DND-41 (cell line): Measurements from ENCODE around the gene WIPF3.

ENCODE experiments used
- ATAC-seq: fragments of 200-7000 bp; cut with Tn5 transposase; 3 replicates; pipeline ENCODE4 v1.9.1; 2021; ENCODE audit warnings: low read depth; ENCODE audit not compliant: insufficient read depth
- DNase-seq: peaks from one replicate; pipeline ENCODE4 v3.0.0-alpha.2; 2020
- H2AFZ ChIP-seq: 2 replicates; pipeline ENCODE4 v1.6.0; 2012; ENCODE audit warnings: low read depth, low read length
- H3K27ac ChIP-seq: 2 replicates; pipeline ENCODE4 v1.5.1; 2012; ENCODE audit warnings: low read length, inconsistent platforms
- H3K27me3 ChIP-seq: fragments of 200-600 bp; sonication (generic); 2 replicates; pipeline ENCODE4 v1.6.0; 2012; ENCODE audit warnings: low read length, mild to moderate bottlenecking, inconsistent platforms; ENCODE audit not compliant: insufficient read depth, poor library complexity
- H3K36me3 ChIP-seq: 2 replicates; pipeline ENCODE4 v1.5.1; 2012; ENCODE audit warnings: low read length, inconsistent platforms; ENCODE audit not compliant: insufficient read depth
- H3K4me1 ChIP-seq: 2 replicates; pipeline ENCODE4 v1.5.1; 2012; ENCODE audit warnings: mild to moderate bottlenecking, low read length; ENCODE audit not compliant: insufficient read depth
- H3K4me2 ChIP-seq: 2 replicates; pipeline ENCODE4 v1.6.0; 2012; ENCODE audit warnings: mild to moderate bottlenecking, moderate library complexity, low read length, inconsistent platforms; ENCODE audit not compliant: insufficient read depth
- H3K4me3 ChIP-seq, 2 experiments: fragments of 200-600 bp in 1 of 2; shearing (Covaris generic) in 1 of 2; 2 replicates each; pipeline ENCODE4 v1.5.1; 2012 to 2016; ENCODE audit warnings: inconsistent platforms in 2 of 2, low read length in 2 of 2, mild to moderate bottlenecking in 2 of 2, low read depth in 1 of 2, moderate library complexity in 1 of 2
- H3K79me2 ChIP-seq: 2 replicates; pipeline ENCODE4 v1.6.0; 2012; ENCODE audit warnings: low read length, inconsistent platforms; ENCODE audit not compliant: insufficient read depth
- H3K9ac ChIP-seq: 2 replicates; pipeline ENCODE4 v1.6.0; 2012; ENCODE audit warnings: low read depth, mild to moderate bottlenecking, inconsistent platforms, low read length, moderate library complexity
- H3K9me3 ChIP-seq: 2 replicates; pipeline ENCODE4 v1.5.1; 2012; ENCODE audit warnings: low read length, moderate library complexity, mild to moderate bottlenecking, inconsistent platforms; ENCODE audit not compliant: insufficient read depth, severe bottlenecking
- H4K20me1 ChIP-seq: 2 replicates; pipeline ENCODE4 v1.6.0; 2012; ENCODE audit warnings: low read length; ENCODE audit not compliant: insufficient read depth
- EZH2 ChIP-seq: IDR thresholded peaks from 3 replicates; pipeline ENCODE4 v1.6.1; 2012; ENCODE audit warnings: borderline replicate concordance, low read depth, mild to moderate bottlenecking, moderate library complexity, low read length, inconsistent platforms; ENCODE audit not compliant: severe bottlenecking
- TF ChIP-seq, protein P1 (sequence below): IDR thresholded peaks from 2 replicates; pipeline ENCODE4 v1.5.1; 2012; ENCODE audit warnings: borderline replicate concordance, low read length, moderate library complexity, mild to moderate bottlenecking; ENCODE audit not compliant: poor library complexity, severe bottlenecking; ENCODE audit errors: extremely low read depth

The WIPF3 gene

DNA sequence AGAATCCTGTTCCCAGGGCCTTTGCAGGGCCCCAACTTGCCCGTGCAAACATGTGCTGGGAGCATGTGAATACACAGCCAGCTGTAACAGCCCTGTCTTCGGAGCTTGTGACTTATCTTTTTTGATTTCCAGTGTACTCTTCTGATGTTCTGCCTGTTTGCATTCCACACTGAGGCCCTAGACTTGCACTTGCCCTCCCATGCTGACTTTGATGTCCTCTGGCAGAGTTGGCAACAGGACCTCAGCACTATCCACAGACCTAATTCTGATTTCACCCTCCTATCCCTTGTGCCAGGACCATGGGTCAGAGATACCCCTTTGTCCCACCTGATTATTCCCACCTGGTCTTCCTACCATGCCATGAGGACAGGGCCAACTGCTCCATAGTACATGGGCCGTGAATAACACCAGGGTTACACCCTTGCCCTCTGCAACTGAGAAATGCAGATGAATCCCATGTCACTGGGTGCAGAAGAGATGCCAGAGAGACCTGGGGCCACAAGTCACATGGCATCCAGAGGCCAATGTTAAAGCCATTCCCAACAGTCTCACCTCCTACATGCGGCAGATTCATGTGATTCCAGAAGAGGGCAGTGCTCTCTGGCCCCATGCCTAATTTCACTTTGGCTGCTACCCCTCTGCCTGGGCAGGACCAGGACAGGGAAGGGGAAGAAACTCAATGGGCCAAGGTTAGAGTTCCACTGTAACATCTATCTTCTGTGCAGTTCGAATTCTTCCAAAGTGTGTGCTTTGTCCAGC lies 140.3 kb downstream of the WIPF3 start:
- Histone ChIP-seq H3K4me3 (no peak overlapping the region), H3K79me2 (no peaks in the 10 kb centered on the region), H3K4me1 (no peaks in the 10 kb centered on the region), H3K4me2 (no peak overlapping the region), H3K9ac (no peak overlapping the region), H3K27me3 (peaks cover 6% of the 10 kb centered on the region), H3K36me3 (no peaks in the 10 kb centered on the region), H3K27ac (no peak overlapping the region), H3K9me3 (peaks cover 21% of the 10 kb centered on the region), H4K20me1 (no peaks in the 10 kb centered on the region), H2AFZ (no peak overlapping the region)
- TF ChIP-seq, protein P1, sequence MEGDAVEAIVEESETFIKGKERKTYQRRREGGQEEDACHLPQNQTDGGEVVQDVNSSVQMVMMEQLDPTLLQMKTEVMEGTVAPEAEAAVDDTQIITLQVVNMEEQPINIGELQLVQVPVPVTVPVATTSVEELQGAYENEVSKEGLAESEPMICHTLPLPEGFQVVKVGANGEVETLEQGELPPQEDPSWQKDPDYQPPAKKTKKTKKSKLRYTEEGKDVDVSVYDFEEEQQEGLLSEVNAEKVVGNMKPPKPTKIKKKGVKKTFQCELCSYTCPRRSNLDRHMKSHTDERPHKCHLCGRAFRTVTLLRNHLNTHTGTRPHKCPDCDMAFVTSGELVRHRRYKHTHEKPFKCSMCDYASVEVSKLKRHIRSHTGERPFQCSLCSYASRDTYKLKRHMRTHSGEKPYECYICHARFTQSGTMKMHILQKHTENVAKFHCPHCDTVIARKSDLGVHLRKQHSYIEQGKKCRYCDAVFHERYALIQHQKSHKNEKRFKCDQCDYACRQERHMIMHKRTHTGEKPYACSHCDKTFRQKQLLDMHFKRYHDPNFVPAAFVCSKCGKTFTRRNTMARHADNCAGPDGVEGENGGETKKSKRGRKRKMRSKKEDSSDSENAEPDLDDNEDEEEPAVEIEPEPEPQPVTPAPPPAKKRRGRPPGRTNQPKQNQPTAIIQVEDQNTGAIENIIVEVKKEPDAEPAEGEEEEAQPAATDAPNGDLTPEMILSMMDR, result peak; percentile 33
- TF ChIP-seq EZH2, result no peak
- no peak for ATAC-seq
- DNase-seq, result no peak

GRCh38 chr7:29948587-29948986 lies 142.3 kb downstream of the WIPF3 start:
- DNase-seq (no peak), ATAC-seq (no peak)
- Histone ChIP-seq H3K4me3 (no peak overlapping the region), H3K27me3 (peaks cover 6% of the 10 kb centered on the region), H3K9me3 (peaks cover 25% of the 10 kb centered on the region), H3K36me3 (no peaks in the 10 kb centered on the region), H3K79me2 (no peaks in the 10 kb centered on the region), H4K20me1 (no peaks in the 10 kb centered on the region), H2AFZ (no peak overlapping the region), H3K9ac (no peak overlapping the region), H3K4me1 (no peaks in the 10 kb centered on the region), H3K4me2 (no peak overlapping the region), H3K27ac (no peak overlapping the region)
- TF ChIP-seq, protein P1, result no peak

GRCh38 chr7:29950480-29950879 lies 144.2 kb downstream of the WIPF3 start:
- peaks cover 25% of the 10 kb centered on the region for H3K9me3 ChIP-seq
- no peaks in the 10 kb centered on the region for H3K79me2 ChIP-seq
- no peak overlapping the region for H3K4me2 ChIP-seq
- H2AFZ ChIP-seq, result no peak overlapping the region
- no peak for TF ChIP-seq EZH2
- H3K27ac ChIP-seq, result no peak overlapping the region
- no peaks in the 10 kb centered on the region for H3K36me3 ChIP-seq
- no peak overlapping the region for H3K4me3 ChIP-seq
- no peak overlapping the region for H3K9ac ChIP-seq
- no peaks in the 10 kb centered on the region for H3K4me1 ChIP-seq
- H4K20me1 ChIP-seq, result no peaks in the 10 kb centered on the region
- H3K27me3 ChIP-seq, result peaks cover 6% of the 10 kb centered on the region
- no peak for DNase-seq
- no peak for ATAC-seq

DNA sequence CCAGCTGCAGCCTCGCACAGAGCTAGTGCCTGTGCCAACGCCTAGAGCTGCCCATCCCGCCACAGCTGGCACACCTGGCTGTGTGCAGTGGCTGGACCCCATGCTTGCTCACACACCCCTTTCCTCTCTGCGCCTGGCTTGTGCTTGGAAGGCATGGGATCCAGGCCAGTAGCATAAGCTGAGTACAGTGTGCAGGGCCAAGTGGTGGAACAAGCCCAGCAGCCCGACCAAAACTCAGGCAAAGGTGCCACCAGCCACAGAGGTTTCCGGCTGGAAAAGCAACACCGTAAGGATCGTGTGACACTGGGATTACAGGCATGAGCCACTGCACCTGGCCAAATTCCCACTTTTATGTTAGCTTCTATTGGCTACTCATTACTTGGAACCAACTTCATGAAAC lies 144.9 kb downstream of the WIPF3 start:
- no peaks in the 10 kb centered on the region for H3K36me3 ChIP-seq
- no peak for ATAC-seq
- H3K27me3 ChIP-seq, result peaks cover 5% of the 10 kb centered on the region
- H4K20me1 ChIP-seq, result no peaks in the 10 kb centered on the region
- H3K9ac ChIP-seq, result no peak overlapping the region
- H3K4me2 ChIP-seq, result no peak overlapping the region
- DNase-seq, result no peak
- peaks cover 25% of the 10 kb centered on the region for H3K9me3 ChIP-seq
- H3K4me1 ChIP-seq, result no peaks in the 10 kb centered on the region
- H3K4me3 ChIP-seq, result no peak overlapping the region
- no peaks in the 10 kb centered on the region for H3K79me2 ChIP-seq
- no peak for TF ChIP-seq EZH2
- TF ChIP-seq, protein P1, result no peak
- H2AFZ ChIP-seq, result no peak overlapping the region
- no peak overlapping the region for H3K27ac ChIP-seq
